ENCODE data around the gene VPS50.
A peak's percentile ranks its signal among the peaks of the same experiment; 100 is the strongest.
"Not testable (repeated sequence)": the region's sequence is repeated elsewhere in the genome, so short reads cannot be mapped to it uniquely, and the experiment has no call there.

Gene VPS50

GRCh38 chr7:93337052-93337451 lies 104.9 kb downstream of the VPS50 start:
- Histone ChIP-seq H3K4ac (ENCODE audit: low read depth, low read length) (no peak overlapping the region), H3K36me3 (ENCODE audit: control insufficient read depth in 1 of 2, insufficient read depth in 2 of 2, low read length in 2 of 2) (peaks cover 3 to 4% of the 10 kb centered on the region in 2 experiments), H3K18ac (ENCODE audit: low read length) (no peak overlapping the region), H2BK12ac (ENCODE audit: low read length) (no peak overlapping the region), H2BK5ac (ENCODE audit: low read depth, low read length, poor library complexity) (no peak overlapping the region), H3K27ac (ENCODE audit: low read depth, low read length) (no peak overlapping the region), H2AFZ (ENCODE audit: insufficient read depth, low read length, poor library complexity) (no peak overlapping the region), H3K4me3 (ENCODE audit: low read depth, low read length) (no peak overlapping the region), H3K9ac (ENCODE audit: low read length) (no peak overlapping the region), H3K4me1 (ENCODE audit: control insufficient read depth in 1 of 2, insufficient read depth in 2 of 2, low read length in 2 of 2) (no peaks in the 10 kb centered on the region), H2AK5ac (ENCODE audit: low read length) (no peak overlapping the region), H4K91ac (ENCODE audit: low read depth, low read length) (no peak overlapping the region), H3K4me2 (ENCODE audit: low read length) (no peak overlapping the region), H2BK120ac (ENCODE audit: insufficient read depth, low read length, poor library complexity) (no peak overlapping the region), H3K23ac (ENCODE audit: low read length) (no peak overlapping the region), H3K79me1 (ENCODE audit: low read length) (no peaks in the 10 kb centered on the region), H4K8ac (ENCODE audit: low read depth, low read length) (no peak overlapping the region), H3K9me3 (ENCODE audit: insufficient read depth, low read depth, low read length) (no peaks in the 10 kb centered on the region), H3K27me3 (ENCODE audit: insufficient read depth, low read length) (no peaks in the 10 kb centered on the region), H3K14ac (ENCODE audit: low read length) (no peak overlapping the region), H4K12ac (ENCODE audit: low read depth, low read length) (no peak overlapping the region), H3K79me2 (ENCODE audit: control insufficient read depth, insufficient read depth, low read length, poor library complexity) (no peaks in the 10 kb centered on the region)
- peak in 1 of 2 donors; percentile 11 for DNase-seq
- WGBS (ENCODE audit: extremely low coverage, insufficient coverage, insufficient read length), result no CpG with 5 or more reads among the region's 2 CpGs

- H4K8ac ChIP-seq (ENCODE audit: low read depth, low read length); H3K36me3 ChIP-seq (ENCODE audit: control insufficient read depth in 1 of 2, insufficient read depth in 2 of 2, low read length in 2 of 2); H3K9me3 ChIP-seq (ENCODE audit: insufficient read depth, low read depth, low read length); H3K18ac ChIP-seq (ENCODE audit: low read length); H2BK120ac ChIP-seq (ENCODE audit: insufficient read depth, low read length, poor library complexity); H2BK12ac ChIP-seq (ENCODE audit: low read length); DNase-seq; H2AFZ ChIP-seq (ENCODE audit: insufficient read depth, low read length, poor library complexity); H2AK5ac ChIP-seq (ENCODE audit: low read length); H3K4me3 ChIP-seq (ENCODE audit: low read depth, low read length); H3K14ac ChIP-seq (ENCODE audit: low read length); H3K4ac ChIP-seq (ENCODE audit: low read depth, low read length); H3K79me2 ChIP-seq (ENCODE audit: control insufficient read depth, insufficient read depth, low read length, poor library complexity); H4K12ac ChIP-seq (ENCODE audit: low read depth, low read length); H3K79me1 ChIP-seq (ENCODE audit: low read length); H3K4me1 ChIP-seq (ENCODE audit: control insufficient read depth in 1 of 2, insufficient read depth in 2 of 2, low read length in 2 of 2); H3K4me2 ChIP-seq (ENCODE audit: low read length); H3K23ac ChIP-seq (ENCODE audit: low read length); H3K27me3 ChIP-seq (ENCODE audit: insufficient read depth, low read length); H3K27ac ChIP-seq (ENCODE audit: low read depth, low read length); H3K9ac ChIP-seq (ENCODE audit: low read length); H4K91ac ChIP-seq (ENCODE audit: low read depth, low read length); H2BK5ac ChIP-seq (ENCODE audit: low read depth, low read length, poor library complexity): not testable (repeated sequence)
- WGBS (ENCODE audit: extremely low coverage, insufficient coverage, insufficient read length), result no CpG with 5 or more reads among the region's 13 CpGs
Measured at GRCh38 chr7:93342178-93342577, 110.0 kb downstream of the VPS50 start.

- Histone ChIP-seq H4K12ac (ENCODE audit: low read depth, low read length) (no peak overlapping the region), H2BK5ac (ENCODE audit: low read depth, low read length, poor library complexity) (no peak overlapping the region), H4K8ac (ENCODE audit: low read depth, low read length) (no peak overlapping the region), H2AFZ (ENCODE audit: insufficient read depth, low read length, poor library complexity) (no peak overlapping the region), H2BK120ac (ENCODE audit: insufficient read depth, low read length, poor library complexity) (no peak overlapping the region), H2BK12ac (ENCODE audit: low read length) (no peak overlapping the region), H3K79me1 (ENCODE audit: low read length) (no peaks in the 10 kb centered on the region), H3K27me3 (ENCODE audit: insufficient read depth, low read length) (no peaks in the 10 kb centered on the region), H3K36me3 (ENCODE audit: control insufficient read depth in 1 of 2, insufficient read depth in 2 of 2, low read length in 2 of 2) (no peaks in the 10 kb centered on the region), H3K23ac (ENCODE audit: low read length) (no peak overlapping the region), H3K4ac (ENCODE audit: low read depth, low read length) (no peak overlapping the region), H3K4me3 (ENCODE audit: low read depth, low read length) (no peak overlapping the region), H3K27ac (ENCODE audit: low read depth, low read length) (no peak overlapping the region), H3K79me2 (ENCODE audit: control insufficient read depth, insufficient read depth, low read length, poor library complexity) (no peaks in the 10 kb centered on the region), H3K14ac (ENCODE audit: low read length) (no peak overlapping the region), H3K9me3 (ENCODE audit: insufficient read depth, low read depth, low read length) (no peaks in the 10 kb centered on the region), H3K4me2 (ENCODE audit: low read length) (no peak overlapping the region), H2AK5ac (ENCODE audit: low read length) (no peak overlapping the region), H3K4me1 (ENCODE audit: control insufficient read depth in 1 of 2, insufficient read depth in 2 of 2, low read length in 2 of 2) (no peaks in the 10 kb centered on the region), H3K9ac (ENCODE audit: low read length) (no peak overlapping the region), H4K91ac (ENCODE audit: low read depth, low read length) (no peak overlapping the region), H3K18ac (ENCODE audit: low read length) (no peak overlapping the region)
- DNase-seq, result peak; percentile 24 to 70
- no CpG with 5 or more reads among the region's 2 CpGs for WGBS (ENCODE audit: extremely low coverage, insufficient coverage, insufficient read length)
Measured at GRCh38 chr7:93350338-93350737, 118.2 kb downstream of the VPS50 start.

GRCh38 chr7:93352881-93353280 lies 120.7 kb downstream of the VPS50 start:
- Histone ChIP-seq H4K8ac (ENCODE audit: low read depth, low read length) (no peak overlapping the region), H3K9me3 (ENCODE audit: insufficient read depth, low read depth, low read length) (no peaks in the 10 kb centered on the region), H2AK5ac (ENCODE audit: low read length) (no peak overlapping the region), H2BK120ac (ENCODE audit: insufficient read depth, low read length, poor library complexity) (no peak overlapping the region), H2AFZ (ENCODE audit: insufficient read depth, low read length, poor library complexity) (no peak overlapping the region), H3K27ac (ENCODE audit: low read depth, low read length) (no peak overlapping the region), H3K9ac (ENCODE audit: low read length) (no peak overlapping the region), H3K4me2 (ENCODE audit: low read length) (no peak overlapping the region), H3K4me3 (ENCODE audit: low read depth, low read length) (no peak overlapping the region), H3K4ac (ENCODE audit: low read depth, low read length) (no peak overlapping the region), H3K18ac (ENCODE audit: low read length) (no peak overlapping the region), H3K79me1 (ENCODE audit: low read length) (no peaks in the 10 kb centered on the region), H3K36me3 (ENCODE audit: control insufficient read depth in 1 of 2, insufficient read depth in 2 of 2, low read length in 2 of 2) (no peaks in the 10 kb centered on the region), H3K4me1 (ENCODE audit: control insufficient read depth in 1 of 2, insufficient read depth in 2 of 2, low read length in 2 of 2) (no peaks in the 10 kb centered on the region), H3K23ac (ENCODE audit: low read length) (no peak overlapping the region), H3K27me3 (ENCODE audit: insufficient read depth, low read length) (no peaks in the 10 kb centered on the region), H3K14ac (ENCODE audit: low read length) (no peak overlapping the region), H2BK5ac (ENCODE audit: low read depth, low read length, poor library complexity) (no peak overlapping the region), H3K79me2 (ENCODE audit: control insufficient read depth, insufficient read depth, low read length, poor library complexity) (no peaks in the 10 kb centered on the region), H4K12ac (ENCODE audit: low read depth, low read length) (no peak overlapping the region), H4K91ac (ENCODE audit: low read depth, low read length) (no peak overlapping the region), H2BK12ac (ENCODE audit: low read length) (no peak overlapping the region)
- peak; percentile 38 to 99 for DNase-seq
- no CpG with 5 or more reads among the region's 2 CpGs for WGBS (ENCODE audit: extremely low coverage, insufficient coverage, insufficient read length)
